H9 (cell line): ENCODE measurements around the gene HSH2D. TPM values are rescaled to one million over a fixed set of nuclear protein-coding genes. Genes with fewer than 3 reads are reported as not detected.

Experiments
- DNase-seq: peaks from one replicate; pipeline ENCODE4 v3.0.0-alpha.2; 2017
- H2AFZ ChIP-seq: one replicate; pipeline ENCODE4 v1.6.1; 2013; ENCODE audit warnings: mild to moderate bottlenecking, low read length, control low read depth, moderate library complexity
- H2AK5ac ChIP-seq: 2 replicates; pipeline ENCODE4 v1.6.1; 2013; ENCODE audit warnings: low read length, control low read depth, mixed read lengths; ENCODE audit not compliant: insufficient read length
- H2BK120ac ChIP-seq: one replicate; pipeline ENCODE4 v1.6.1; 2013; ENCODE audit warnings: low read depth, mild to moderate bottlenecking, low read length, control low read depth, inconsistent platforms; ENCODE audit not compliant: poor library complexity, severe bottlenecking
- H2BK12ac ChIP-seq: 2 replicates; pipeline ENCODE4 v1.6.1; 2013; ENCODE audit warnings: low read length, control low read depth, mixed read lengths, low read depth; ENCODE audit not compliant: insufficient read length
- H2BK15ac ChIP-seq: 2 replicates; pipeline ENCODE4 v1.6.1; 2013; ENCODE audit warnings: low read depth, low read length, control low read depth
- H2BK20ac ChIP-seq: one replicate; pipeline ENCODE4 v1.6.1; 2013; ENCODE audit warnings: low read depth, mild to moderate bottlenecking, low read length, control low read depth, inconsistent platforms; ENCODE audit not compliant: poor library complexity, severe bottlenecking
- H2BK5ac ChIP-seq: 2 replicates; pipeline ENCODE4 v1.6.1; 2013; ENCODE audit warnings: low read length, control low read depth, mixed read lengths; ENCODE audit not compliant: insufficient read length
- H3K14ac ChIP-seq: 2 replicates; pipeline ENCODE4 v1.6.1; 2013; ENCODE audit warnings: low read length, control low read depth; ENCODE audit not compliant: insufficient read depth
- H3K18ac ChIP-seq: 2 replicates; pipeline ENCODE4 v1.6.1; 2013; ENCODE audit warnings: low read depth, mild to moderate bottlenecking, mixed read lengths, low read length, control low read depth; ENCODE audit not compliant: insufficient read length
- H3K23ac ChIP-seq: 2 replicates; pipeline ENCODE4 v1.6.1; 2013; ENCODE audit warnings: low read length, control low read depth, mixed read lengths, low read depth; ENCODE audit not compliant: insufficient read length
- H3K23me2 ChIP-seq: 2 replicates; pipeline ENCODE4 v1.6.1; 2013; ENCODE audit warnings: low read depth, mild to moderate bottlenecking, mixed read lengths, low read length, control low read depth; ENCODE audit not compliant: insufficient read length, poor library complexity, severe bottlenecking
- H3K27ac ChIP-seq: 2 replicates; pipeline ENCODE4 v1.5.1; 2013; ENCODE audit warnings: low read length, control low read depth, mixed read lengths, low read depth; ENCODE audit not compliant: insufficient read length
- H3K27me3 ChIP-seq: 2 replicates; pipeline ENCODE4 v1.6.1; 2013; ENCODE audit warnings: low read length, control low read depth, inconsistent platforms; ENCODE audit not compliant: insufficient read depth
- H3K4ac ChIP-seq: 2 replicates; pipeline ENCODE4 v1.6.1; 2013; ENCODE audit warnings: low read depth, mild to moderate bottlenecking, control low read depth, inconsistent platforms, low read length, moderate library complexity
- H3K4me1 ChIP-seq: 2 replicates; pipeline ENCODE4 v1.6.1; 2013; ENCODE audit warnings: low read length, control low read depth, inconsistent platforms; ENCODE audit not compliant: insufficient read depth
- H3K4me2 ChIP-seq: 2 replicates; pipeline ENCODE4 v1.6.1; 2013; ENCODE audit warnings: low read length, control low read depth, mixed read lengths; ENCODE audit not compliant: insufficient read length, insufficient read depth
- H3K56ac ChIP-seq: 2 replicates; pipeline ENCODE4 v1.6.1; 2013; ENCODE audit warnings: low read depth, mild to moderate bottlenecking, mixed read lengths, low read length, control low read depth; ENCODE audit not compliant: insufficient read length
- H3K79me1 ChIP-seq: 2 replicates; pipeline ENCODE4 v1.6.1; 2013; ENCODE audit warnings: low read depth, mild to moderate bottlenecking, moderate library complexity, low read length, control low read depth, inconsistent platforms; ENCODE audit not compliant: insufficient read depth, poor library complexity, severe bottlenecking
- H3K79me2 ChIP-seq: 2 replicates; pipeline ENCODE4 v1.6.1; 2013; ENCODE audit warnings: low read length, control low read depth, inconsistent platforms; ENCODE audit not compliant: insufficient read depth
- H3K9ac ChIP-seq: 2 replicates; pipeline ENCODE4 v1.6.1; 2013; ENCODE audit warnings: low read length, control low read depth, mixed read lengths; ENCODE audit not compliant: insufficient read length; ENCODE audit errors: extremely low read depth
- H3K9me3 ChIP-seq: one replicate; pipeline ENCODE4 v1.6.1; 2013; ENCODE audit warnings: low read depth, low read length, inconsistent platforms; ENCODE audit not compliant: control insufficient read depth
- H3T11ph ChIP-seq: one replicate; pipeline ENCODE4 v1.6.1; 2013; ENCODE audit warnings: mild to moderate bottlenecking, low read length, control low read depth, inconsistent platforms
- H4K20me1 ChIP-seq: one replicate; pipeline ENCODE4 v1.6.1; 2013; ENCODE audit not compliant: control insufficient read depth, insufficient read length, insufficient read depth
- H4K5ac ChIP-seq: 2 replicates; pipeline ENCODE4 v1.6.1; 2013; ENCODE audit warnings: low read depth, mild to moderate bottlenecking, mixed read lengths, low read length, control low read depth; ENCODE audit not compliant: insufficient read length
- H4K8ac ChIP-seq: replicated peaks from 2 replicates; pipeline ENCODE4 v1.6.1; 2013; ENCODE audit warnings: low read length, control low read depth, mixed read lengths, low read depth; ENCODE audit not compliant: insufficient read length
- H4K91ac ChIP-seq: 2 replicates; pipeline ENCODE4 v1.6.1; 2013; ENCODE audit warnings: low read depth, mild to moderate bottlenecking, moderate library complexity, mixed read lengths, low read length, control low read depth; ENCODE audit not compliant: insufficient read length
- H3K27ac Mint-ChIP-seq, 3 experiments: 2 replicates in 2 of 3; 3 replicates in 1 of 3; pipeline ENCODE4 v1.8.0; 2020 to 2021; ENCODE audit warnings: mixed read lengths in 3 of 3, mild to moderate bottlenecking in 1 of 3, moderate library complexity in 1 of 3
- H3K27me3 Mint-ChIP-seq: 2 replicates; pipeline ENCODE4 v1.8.0; 2021; ENCODE audit warnings: low read depth, mild to moderate bottlenecking, moderate library complexity, mixed read lengths
- H3K36me3 Mint-ChIP-seq, 3 experiments: 2 replicates in 2 of 3; 3 replicates in 1 of 3; pipeline ENCODE4 v1.8.0; 2020 to 2021; ENCODE audit warnings: low read depth in 3 of 3, mixed read lengths in 3 of 3; ENCODE audit not compliant: insufficient read depth in 1 of 3
- H3K4me1 Mint-ChIP-seq, 2 experiments: 2 replicates each; pipeline ENCODE4 v1.8.0; 2020; ENCODE audit warnings: mixed read lengths in 2 of 2
- H3K4me3 Mint-ChIP-seq, 2 experiments: 2 replicates in 1 of 2; 3 replicates in 1 of 2; pipeline ENCODE4 v1.8.0; 2020 to 2021; ENCODE audit warnings: mild to moderate bottlenecking in 2 of 2, mixed read lengths in 2 of 2, moderate library complexity in 1 of 2
- H3K9me3 Mint-ChIP-seq, 2 experiments: 2 replicates in 1 of 2; 3 replicates in 1 of 2; pipeline ENCODE4 v1.8.0; 2020; ENCODE audit warnings: mild to moderate bottlenecking in 2 of 2, mixed read lengths in 2 of 2, moderate library complexity in 1 of 2
- WGBS: extraction: QIAGEN DNeasy Blood & Tissue Kit; methylation state at CpG from one replicate; pipeline ENCODE4 v1.1.7; 2013; ENCODE audit warnings: missing lambda C conversion rate, low lambda C conversion rate, mixed read lengths; ENCODE audit not compliant: insufficient read length; ENCODE audit errors: extremely low coverage; 5-methylcytosine and 5-hydroxymethylcytosine counted together
- total RNA-seq: library from RNA; stranded (reverse); gene quantifications from 2 replicates; pipeline ENCODE4 v1.2.1, GENCODE V29; 2021
- TF ChIP-seq, protein P1 (sequence below): fragments of 200-600 bp; sonication (generic); conservative IDR thresholded peaks from 3 replicates; pipeline ENCODE4 v1.8.0; 2021; ENCODE audit warnings: antibody characterized with exemption, mild to moderate bottlenecking

Gene HSH2D
- total RNA-seq, 1 experiment from 2014 or later: 2.3 TPM

- no peaks in the 10 kb centered on the region for H3K79me2 ChIP-seq
- peaks cover 15 to 16% of the 10 kb centered on the region in 2 experiments for H3K4me1 Mint-ChIP-seq
- H3K14ac ChIP-seq: no peak overlapping the region
- no peak overlapping the region for H3K4me2 ChIP-seq
- no peaks in the 10 kb centered on the region for H3K36me3 Mint-ChIP-seq
- no peaks in the 10 kb centered on the region for H3K27me3 ChIP-seq
- no peak overlapping the region for H3K4me3 Mint-ChIP-seq
- no peak overlapping the region for H4K91ac ChIP-seq
- no peak overlapping the region for H4K8ac ChIP-seq
- H2BK5ac ChIP-seq: no peak overlapping the region
- H2BK15ac ChIP-seq: no peak overlapping the region
- H3K23me2 ChIP-seq: no peaks in the 10 kb centered on the region
- H2BK12ac ChIP-seq: no peak overlapping the region
- H3K4ac ChIP-seq: no peak overlapping the region
- no peak overlapping the region for H3T11ph ChIP-seq
- H3K27ac Mint-ChIP-seq: peak overlapping the region in 1 of 3 experiments; percentile 72; a peak in 1 of 7 replicates
- no peak for DNase-seq
- H4K20me1 ChIP-seq: no peaks in the 10 kb centered on the region
- H2BK120ac ChIP-seq: no peak overlapping the region
- H3K23ac ChIP-seq: no peak overlapping the region
- H2AFZ ChIP-seq: no peak overlapping the region
- H3K79me1 ChIP-seq: no peaks in the 10 kb centered on the region
- TF ChIP-seq, protein P1, sequence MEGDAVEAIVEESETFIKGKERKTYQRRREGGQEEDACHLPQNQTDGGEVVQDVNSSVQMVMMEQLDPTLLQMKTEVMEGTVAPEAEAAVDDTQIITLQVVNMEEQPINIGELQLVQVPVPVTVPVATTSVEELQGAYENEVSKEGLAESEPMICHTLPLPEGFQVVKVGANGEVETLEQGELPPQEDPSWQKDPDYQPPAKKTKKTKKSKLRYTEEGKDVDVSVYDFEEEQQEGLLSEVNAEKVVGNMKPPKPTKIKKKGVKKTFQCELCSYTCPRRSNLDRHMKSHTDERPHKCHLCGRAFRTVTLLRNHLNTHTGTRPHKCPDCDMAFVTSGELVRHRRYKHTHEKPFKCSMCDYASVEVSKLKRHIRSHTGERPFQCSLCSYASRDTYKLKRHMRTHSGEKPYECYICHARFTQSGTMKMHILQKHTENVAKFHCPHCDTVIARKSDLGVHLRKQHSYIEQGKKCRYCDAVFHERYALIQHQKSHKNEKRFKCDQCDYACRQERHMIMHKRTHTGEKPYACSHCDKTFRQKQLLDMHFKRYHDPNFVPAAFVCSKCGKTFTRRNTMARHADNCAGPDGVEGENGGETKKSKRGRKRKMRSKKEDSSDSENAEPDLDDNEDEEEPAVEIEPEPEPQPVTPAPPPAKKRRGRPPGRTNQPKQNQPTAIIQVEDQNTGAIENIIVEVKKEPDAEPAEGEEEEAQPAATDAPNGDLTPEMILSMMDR: no peak
- H2AK5ac ChIP-seq: no peak overlapping the region
- no peak overlapping the region for H3K9ac ChIP-seq
- no peaks in the 10 kb centered on the region; a peak in 1 of 5 replicates for H3K9me3 Mint-ChIP-seq
- no peak overlapping the region for H3K27ac ChIP-seq
- peaks cover 7% of the 10 kb centered on the region for H3K27me3 Mint-ChIP-seq
- no peak overlapping the region for H4K5ac ChIP-seq
- H3K56ac ChIP-seq: no peak overlapping the region
- WGBS: no CpG with 5 or more reads among the region's 4 CpGs
- no peak overlapping the region for H3K18ac ChIP-seq
- no peaks in the 10 kb centered on the region for H3K4me1 ChIP-seq
- no peaks in the 10 kb centered on the region for H3K9me3 ChIP-seq
- no peak overlapping the region for H2BK20ac ChIP-seq
Observed at GRCh38 chr19:16141043-16141442, 2.4 kb upstream of the HSH2D start.
